Large intestine (tissue), 3 donors: ENCODE data around the gene B3GAT3. TPM values are rescaled to one million over a fixed set of nuclear protein-coding genes. Genes with fewer than 3 reads are reported as not detected.
A peak's percentile ranks its signal among the peaks of the same experiment; 100 is the strongest.

Source experiments
- DNase-seq, 2 donors: peaks; one replicate each; pipeline versions ENCODE4 v3.0.0 to v3.0.0-alpha.2; 2013
- H3K27ac ChIP-seq: one replicate; pipeline ENCODE4 v1.5.1; 2013; ENCODE audit warnings: low read length
- H3K27me3 ChIP-seq: 2 replicates; pipeline ENCODE4 v1.6.1; 2013; ENCODE audit warnings: low read length; ENCODE audit not compliant: control insufficient read depth, insufficient read depth
- H3K36me3 ChIP-seq: 2 replicates; pipeline ENCODE4 v1.6.1; 2013; ENCODE audit warnings: low read length; ENCODE audit not compliant: control insufficient read depth, insufficient read depth
- H3K4me1 ChIP-seq: one replicate; pipeline ENCODE4 v1.6.1; 2013; ENCODE audit warnings: low read length; ENCODE audit not compliant: control insufficient read depth, insufficient read depth
- H3K4me3 ChIP-seq: one replicate; pipeline ENCODE4 v1.5.1; 2013; ENCODE audit warnings: low read length
- H3K9me3 ChIP-seq: one replicate; pipeline ENCODE4 v1.6.1; 2013; ENCODE audit warnings: mild to moderate bottlenecking, low read depth, low read length, moderate library complexity; ENCODE audit not compliant: control insufficient read depth
- WGBS: methylation state at CpG from one replicate; pipeline ENCODE4 v1.1.5; 2013; ENCODE audit warnings: low lambda C conversion rate; ENCODE audit not compliant: insufficient coverage; 5-methylcytosine and 5-hydroxymethylcytosine counted together
- polyA plus RNA-seq: library from polyadenylated mRNA; unstranded; fragments of 120-200 nt; gene quantifications from one replicate; pipeline ENCODE4 v1.2.1, GENCODE V29; 2013

Gene B3GAT3
- polyA plus RNA-seq, 1 donor, result 40.0 TPM

DNA sequence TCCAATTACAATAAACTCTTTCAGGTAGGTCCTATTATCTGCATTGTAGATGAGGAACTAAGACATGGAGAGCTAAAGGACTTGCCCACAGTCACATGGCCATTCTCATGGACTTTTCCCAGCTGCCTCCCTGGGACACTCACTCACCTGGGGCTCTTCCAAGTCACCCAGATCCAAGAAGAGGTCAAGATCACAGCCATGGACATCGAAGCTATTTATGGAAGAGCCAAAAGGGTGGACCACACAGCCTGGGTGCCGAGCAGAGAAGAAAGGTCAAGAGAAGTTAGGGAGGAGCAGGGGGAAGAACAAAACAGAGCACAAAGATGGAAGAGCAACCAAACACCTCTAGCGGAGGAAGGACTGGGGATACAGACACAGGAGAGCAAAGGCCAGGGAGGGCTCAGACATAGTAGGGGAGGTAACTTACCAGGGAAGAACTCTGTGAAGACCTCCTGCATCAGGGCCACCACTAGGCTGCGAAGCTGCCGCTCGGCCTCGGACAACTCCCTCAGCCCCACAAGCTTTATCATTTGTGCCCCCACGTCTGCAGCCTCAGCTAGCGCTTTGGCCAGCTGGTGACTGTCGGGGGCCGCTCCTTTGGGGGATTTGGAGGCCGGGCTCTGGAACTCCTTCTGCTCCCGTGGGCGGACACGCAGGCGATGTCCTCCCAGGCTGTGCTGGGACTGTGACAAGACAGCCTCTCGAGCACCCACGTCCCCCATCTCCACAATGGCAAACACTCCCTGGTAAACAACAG lies 40.6 kb downstream of the B3GAT3 start:
- Histone ChIP-seq H3K27me3 (no peaks in the 10 kb centered on the region), H3K27ac (no peak overlapping the region), H3K4me3 (no peak overlapping the region), H3K4me1 (no peaks in the 10 kb centered on the region), H3K9me3 (no peaks in the 10 kb centered on the region), H3K36me3 (peaks cover 51% of the 10 kb centered on the region)
- no peak for DNase-seq
- WGBS, result 100% methylated on average over 1 of the region's 18 CpGs

DNA sequence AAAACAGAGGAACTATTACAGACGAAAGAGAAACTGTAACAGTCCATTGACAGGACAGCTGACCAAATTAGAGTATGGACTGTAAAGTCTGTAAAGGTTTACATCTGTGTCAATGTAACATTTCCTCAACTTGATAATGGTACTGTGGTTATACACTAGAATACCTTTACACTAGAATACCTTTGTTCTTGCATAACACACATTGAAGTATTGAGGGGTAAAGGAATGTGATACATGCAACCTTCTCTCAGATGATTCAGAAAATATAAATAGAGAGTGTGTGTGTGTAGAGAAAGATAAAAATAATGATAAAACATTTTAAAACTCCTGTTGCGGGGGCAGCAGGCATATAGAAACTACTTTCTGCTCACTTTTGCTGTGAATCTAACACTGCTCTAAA lies 42.5 kb downstream of the B3GAT3 start:
- DNase-seq, result no peak
- H3K4me3 ChIP-seq, result no peak overlapping the region
- WGBS, result 100% methylated on average over 1 of the region's 2 CpGs
- peaks cover 49% of the 10 kb centered on the region for H3K36me3 ChIP-seq
- H3K4me1 ChIP-seq, result peaks cover 11% of the 10 kb centered on the region
- H3K27ac ChIP-seq, result no peak overlapping the region
- H3K27me3 ChIP-seq, result no peaks in the 10 kb centered on the region
- no peaks in the 10 kb centered on the region for H3K9me3 ChIP-seq

DNA sequence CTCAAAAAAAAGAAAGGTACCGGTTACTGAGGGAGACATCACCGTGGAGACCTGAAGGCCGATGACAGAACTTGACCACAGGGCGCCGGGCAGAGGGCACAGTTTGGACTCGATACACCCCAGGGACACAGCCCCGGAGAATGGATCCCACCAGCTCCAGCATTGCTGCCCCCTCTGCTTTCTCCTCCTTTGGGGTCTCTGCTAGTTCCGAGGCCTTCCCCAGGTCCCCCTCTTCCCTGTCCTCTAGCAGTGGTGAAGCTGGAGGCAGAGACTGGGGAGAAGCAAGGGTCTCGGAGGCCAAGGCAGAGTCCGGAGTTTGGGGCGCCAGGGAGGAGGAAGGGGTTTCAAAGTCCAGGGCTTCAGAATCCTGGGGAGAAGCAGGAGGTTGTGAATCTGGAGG lies 43.2 kb downstream of the B3GAT3 start:
- no peaks in the 10 kb centered on the region for H3K9me3 ChIP-seq
- no peak for DNase-seq
- no peak overlapping the region for H3K27ac ChIP-seq
- peaks cover 11% of the 10 kb centered on the region for H3K4me1 ChIP-seq
- H3K36me3 ChIP-seq, result peaks cover 49% of the 10 kb centered on the region
- WGBS, result no CpG with 5 or more reads among the region's 11 CpGs
- no peak overlapping the region for H3K4me3 ChIP-seq
- no peaks in the 10 kb centered on the region for H3K27me3 ChIP-seq

DNA sequence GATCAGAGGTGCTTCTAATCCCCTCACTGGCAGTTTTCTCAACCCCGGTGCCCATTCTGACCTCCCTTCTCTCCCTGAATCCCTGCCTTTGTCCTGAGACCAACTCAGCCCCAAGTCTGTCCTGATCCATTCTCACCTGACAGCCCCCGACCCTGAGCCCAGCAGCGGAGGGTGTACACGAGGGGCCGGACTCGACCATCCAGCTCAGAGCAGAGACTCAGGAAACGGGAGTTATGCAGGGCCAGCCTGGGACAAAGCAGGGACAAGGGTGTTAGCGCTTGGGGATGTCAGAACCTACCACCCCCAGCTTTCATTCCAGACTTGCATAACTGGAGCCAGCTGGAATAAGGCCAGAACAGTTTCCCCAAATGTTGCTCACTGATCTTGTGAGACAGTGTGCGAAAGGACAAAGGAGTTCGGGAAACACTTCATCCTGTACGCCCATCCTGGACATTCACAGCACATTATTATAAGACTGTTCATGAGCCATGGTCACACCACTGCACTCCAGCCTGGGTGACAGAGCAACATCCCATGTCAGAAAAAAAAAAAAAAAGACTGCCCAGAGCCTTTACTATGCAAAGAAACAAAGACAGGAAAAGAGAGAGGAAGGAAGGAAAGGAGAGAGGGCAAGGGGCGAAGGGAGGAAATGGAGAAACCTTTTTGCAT lies 44.6 kb downstream of the B3GAT3 start:
- H3K36me3 ChIP-seq, result peaks cover 51% of the 10 kb centered on the region
- H3K27me3 ChIP-seq, result no peaks in the 10 kb centered on the region
- H3K27ac ChIP-seq, result peak overlapping the region; percentile 13
- DNase-seq, result no peak
- H3K9me3 ChIP-seq, result no peaks in the 10 kb centered on the region
- H3K4me1 ChIP-seq, result peaks cover 16% of the 10 kb centered on the region
- 100% methylated on average over 1 of the region's 12 CpGs for WGBS
- H3K4me3 ChIP-seq, result no peak overlapping the region

DNA sequence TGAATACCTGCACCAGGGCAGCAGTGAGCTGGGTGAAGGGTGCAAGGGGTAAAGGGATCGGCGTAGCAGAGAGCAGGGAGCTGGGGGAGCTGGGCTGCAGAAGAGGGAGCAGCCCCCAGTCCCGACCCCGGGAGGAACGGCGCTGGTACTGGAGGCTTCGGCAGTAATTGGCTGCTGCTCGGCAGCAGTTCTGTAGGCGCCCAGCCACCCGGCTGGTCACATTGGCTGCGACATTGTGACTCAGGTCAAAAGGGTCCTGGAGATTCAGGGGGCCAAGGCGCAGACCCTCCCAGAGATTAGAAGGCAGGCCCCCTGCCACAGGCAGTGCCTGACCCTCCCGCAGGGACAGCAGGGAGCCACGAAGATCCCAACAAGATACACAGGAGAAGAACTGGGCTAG lies 45.9 kb downstream of the B3GAT3 start:
- H3K4me1 ChIP-seq, result peaks cover 19% of the 10 kb centered on the region
- H3K9me3 ChIP-seq, result no peaks in the 10 kb centered on the region
- H3K4me3 ChIP-seq, result no peak overlapping the region
- no CpG with 5 or more reads among the region's 14 CpGs for WGBS
- H3K27me3 ChIP-seq, result no peaks in the 10 kb centered on the region
- no peak overlapping the region for H3K27ac ChIP-seq
- peaks cover 54% of the 10 kb centered on the region for H3K36me3 ChIP-seq
- DNase-seq, result no peak

DNA sequence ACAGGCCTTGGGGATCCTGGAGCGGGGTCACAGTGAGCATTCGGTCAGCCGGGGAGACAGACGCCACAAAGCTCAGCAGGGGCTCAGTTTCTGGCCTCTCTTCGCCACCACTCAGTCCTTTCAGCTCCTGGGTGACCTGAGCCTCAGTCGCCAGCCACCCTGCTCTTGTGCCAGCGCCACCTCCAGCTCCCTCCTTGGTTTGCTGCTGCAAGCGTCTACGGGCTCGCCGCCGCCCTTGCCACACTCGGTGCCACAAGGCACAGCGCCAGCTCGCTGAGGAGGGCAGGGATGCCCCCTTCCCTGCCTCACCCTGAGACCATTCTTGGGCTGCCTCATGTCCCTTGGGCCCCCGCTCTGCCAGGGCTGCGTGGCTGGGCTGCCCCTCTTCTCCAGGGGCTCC lies 46.6 kb downstream of the B3GAT3 start:
- peak overlapping the region; percentile 85 for H3K4me3 ChIP-seq
- H3K27ac ChIP-seq, result peak overlapping the region; percentile 89
- H3K27me3 ChIP-seq, result no peaks in the 10 kb centered on the region
- peaks cover 58% of the 10 kb centered on the region for H3K36me3 ChIP-seq
- no CpG with 5 or more reads among the region's 17 CpGs for WGBS
- H3K9me3 ChIP-seq, result no peaks in the 10 kb centered on the region
- DNase-seq, result no peak
- peaks cover 19% of the 10 kb centered on the region for H3K4me1 ChIP-seq

DNA sequence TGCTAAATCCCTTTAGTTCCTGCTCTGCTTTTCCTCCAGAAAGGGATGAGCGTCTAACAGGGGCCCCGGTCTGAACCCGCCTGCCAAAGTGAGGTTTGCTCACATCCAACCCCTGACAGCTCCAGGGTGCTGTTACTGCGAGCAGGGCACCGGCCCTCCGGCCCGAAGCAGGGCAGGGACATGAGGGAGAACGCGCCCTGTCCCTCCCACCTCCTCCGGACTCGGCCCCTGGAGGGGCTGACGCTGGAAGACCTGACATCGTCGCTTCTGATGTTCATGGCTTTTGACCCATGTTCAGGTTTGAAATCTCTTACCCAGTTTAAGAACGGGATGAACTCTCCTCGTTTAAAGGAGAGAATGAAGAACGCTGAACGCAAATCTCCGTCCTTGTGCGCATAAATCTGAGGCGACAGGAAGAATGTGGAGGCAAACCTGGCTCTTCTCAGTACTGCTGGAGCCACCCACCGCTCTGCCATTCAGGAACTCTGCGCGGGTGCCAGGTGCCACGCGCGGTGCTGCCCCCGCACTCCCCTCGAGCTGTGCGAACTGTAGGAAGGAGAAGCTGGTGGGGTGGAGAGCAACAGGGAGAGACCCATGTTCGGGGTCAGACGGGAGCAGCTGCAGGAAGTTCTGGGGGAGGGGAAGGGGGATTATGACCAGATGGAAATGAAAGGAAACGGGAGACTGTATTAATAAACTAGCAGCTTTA lies 47.3 kb downstream of the B3GAT3 start:
- WGBS, result no CpG with 5 or more reads among the region's 33 CpGs
- Histone ChIP-seq H3K27me3 (no peaks in the 10 kb centered on the region), H3K36me3 (peaks cover 61% of the 10 kb centered on the region), H3K27ac (peak overlapping the region; percentile 89), H3K4me1 (peaks cover 19% of the 10 kb centered on the region), H3K4me3 (peak overlapping the region; percentile 85), H3K9me3 (no peaks in the 10 kb centered on the region)
- DNase-seq, result peak in 1 of 2 donors; percentile 63

DNA sequence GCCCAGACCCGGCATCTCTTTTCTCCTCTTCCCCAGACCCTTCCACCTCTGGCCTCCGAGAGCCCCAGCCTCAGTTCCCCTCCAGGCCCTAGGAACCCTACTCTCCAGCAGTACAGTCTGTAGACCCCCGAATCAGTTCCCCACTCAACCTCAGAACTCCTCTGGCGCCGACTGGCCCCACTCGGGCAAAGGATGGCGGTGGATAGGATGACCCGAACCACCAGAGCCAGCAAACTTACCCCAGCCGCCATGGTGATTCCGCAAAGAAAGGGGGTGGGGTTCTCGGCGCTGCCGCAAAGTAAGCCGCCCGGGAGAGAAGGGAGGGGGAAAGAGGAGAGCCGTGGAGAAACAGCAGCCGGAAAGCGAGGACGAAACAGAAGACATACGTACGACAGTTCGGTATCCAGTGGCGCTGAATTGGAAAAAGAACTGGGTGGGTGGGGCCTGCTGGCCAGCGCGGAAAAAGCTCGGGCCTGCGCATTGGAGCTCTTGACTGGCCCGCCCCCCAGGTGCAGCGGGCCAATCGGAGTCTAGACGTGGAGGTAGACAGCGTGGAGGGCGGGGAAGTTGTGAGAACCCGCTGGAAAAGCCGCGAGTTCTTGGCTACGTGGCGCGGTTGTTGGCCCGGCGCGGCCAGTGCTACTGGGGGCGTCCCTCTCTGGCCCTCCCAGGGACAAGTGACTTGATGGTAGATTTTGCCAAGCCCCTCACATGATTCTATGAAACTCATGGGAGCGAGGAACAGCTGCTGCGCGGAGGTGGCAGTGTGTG lies 48.0 kb downstream of the B3GAT3 start, which contains the start of gene EEF1G:
Gene EEF1G, minus strand, starts transcription at position 300 of the 771 bp plus-strand sequence. Its CDS starts 49 bp downstream, at position 251.
- DNase-seq, result peak; percentile 100
- Histone ChIP-seq H3K27ac (peak within 1 kb of the TSS; percentile 89), H3K27me3 (no peaks in the 10 kb centered on the region), H3K36me3 (peaks cover 65% of the 10 kb centered on the region), H3K4me1 (peaks cover 19% of the 10 kb centered on the region), H3K9me3 (no peaks in the 10 kb centered on the region), H3K4me3 (peak within 1 kb of the TSS; percentile 85)
- no CpG with 5 or more reads among the region's 46 CpGs for WGBS

DNA sequence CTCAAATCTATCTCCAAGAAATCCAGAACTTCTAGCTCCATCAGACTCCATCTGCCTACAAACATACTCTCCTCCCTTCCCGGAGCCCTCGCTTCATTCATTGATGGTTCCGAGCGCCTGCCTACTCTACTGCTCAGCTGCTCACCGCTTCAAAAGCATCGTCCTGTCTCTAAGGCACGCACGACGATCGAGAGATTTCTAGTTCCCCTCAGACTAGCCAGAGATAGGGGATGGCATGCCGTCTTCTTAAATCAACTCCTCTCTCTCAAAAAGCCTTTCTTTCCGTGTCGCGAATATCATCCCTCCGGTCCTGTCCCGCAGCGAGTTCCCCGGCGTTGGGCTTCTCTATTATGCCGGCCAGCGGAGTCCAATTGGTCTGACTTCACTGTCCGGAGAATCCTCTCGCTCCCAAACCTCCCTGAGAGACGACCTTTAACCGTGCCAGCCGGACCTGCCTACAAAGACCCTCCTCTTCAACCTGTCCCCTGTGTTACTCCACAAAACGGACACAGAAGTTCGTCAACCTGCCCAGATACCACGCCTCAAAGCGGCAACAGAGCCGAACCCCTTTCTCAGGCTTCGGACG lies 48.7 kb downstream of the B3GAT3 start:
- H3K4me3 ChIP-seq, result peak overlapping the region; percentile 85
- no peaks in the 10 kb centered on the region for H3K9me3 ChIP-seq
- WGBS, result no CpG with 5 or more reads among the region's 33 CpGs
- H3K4me1 ChIP-seq, result peaks cover 19% of the 10 kb centered on the region
- peak in 1 of 2 donors; percentile 44 for DNase-seq
- H3K27ac ChIP-seq, result peak overlapping the region; percentile 78
- no peaks in the 10 kb centered on the region for H3K27me3 ChIP-seq
- H3K36me3 ChIP-seq, result peaks cover 65% of the 10 kb centered on the region
